H1 (cell line): ENCODE measurements around the gene HCK. TPM values are rescaled to one million over a fixed set of nuclear protein-coding genes. Genes with fewer than 3 reads are reported as not detected.
A peak's percentile ranks its signal among the peaks of the same experiment; 100 is the strongest.

ENCODE experiments used
- CTCF ChIA-PET: fragments of 300-600 bp; sonication (Branson Sonifier 250); formaldehyde crosslinking; loops from one replicate; lab custom pipeline; 2021; ENCODE audit not compliant: partially characterized antibody; lab: Charles Lee
- POLR2A ChIA-PET: fragments of 300-600 bp; sonication (Branson Sonifier 250); formaldehyde crosslinking; loops from one replicate; lab custom pipeline; 2021; ENCODE audit warnings: inconsistent platforms; ENCODE audit not compliant: partially characterized antibody; lab: Charles Lee
- DNase-seq, 2 experiments: peaks; one replicate each; pipeline versions ENCODE4 v3.0.0 to v3.0.0-alpha.2; 2010 to 2022; ENCODE audit warnings: low spot score in 2 of 2, low read depth in 1 of 2, mixed read lengths in 1 of 2
- FAIRE-seq: peaks from 2 replicates; lab custom pipeline; 2011; peaks lifted over from hg19 to GRCh38; lab: Jason Lieb, UNC
- H2AFZ ChIP-seq: 2 replicates; pipeline ENCODE4 v1.8.1; 2012; ENCODE audit warnings: low read length, inconsistent platforms
- H2AK5ac ChIP-seq: 2 replicates; pipeline ENCODE4 v1.6.1; 2013; ENCODE audit warnings: low read depth, low read length
- H2BK120ac ChIP-seq: replicated peaks from 2 replicates; pipeline ENCODE3; 2013; ENCODE audit warnings: low read depth, low read length, inconsistent platforms
- H2BK12ac ChIP-seq: 2 replicates; pipeline ENCODE4 v1.6.1; 2013; ENCODE audit warnings: low read depth, low read length
- H2BK15ac ChIP-seq: 2 replicates; pipeline ENCODE4 v1.6.1; 2013; ENCODE audit warnings: low read length
- H2BK20ac ChIP-seq: 2 replicates; pipeline ENCODE4 v1.6.1; 2013; ENCODE audit warnings: low read length
- H2BK5ac ChIP-seq: 2 replicates; pipeline ENCODE4 v1.6.1; 2013; ENCODE audit warnings: low read depth, low read length
- H3K14ac ChIP-seq: 2 replicates; pipeline ENCODE4 v1.6.1; 2013; ENCODE audit warnings: inconsistent platforms; ENCODE audit not compliant: insufficient read length
- H3K18ac ChIP-seq: 2 replicates; pipeline ENCODE4 v1.6.1; 2013; ENCODE audit warnings: low read length; ENCODE audit errors: extremely low read depth
- H3K23ac ChIP-seq: 2 replicates; pipeline ENCODE4 v1.6.1; 2013; ENCODE audit warnings: inconsistent platforms; ENCODE audit not compliant: insufficient read length
- H3K23me2 ChIP-seq: 2 replicates; pipeline ENCODE4 v1.6.1; 2013; ENCODE audit warnings: low read depth, low read length
- H3K27ac ChIP-seq: 2 replicates; pipeline ENCODE4 v1.6.1; 2011; ENCODE audit warnings: low read depth, low read length, inconsistent platforms
- H3K27me3 ChIP-seq, 4 experiments: replicated peaks in 1 of 4; 1 replicate in 1 of 4; 2 replicates in 3 of 4; pipeline versions ENCODE4 v1.6.1 to v1.8.1; 2011 to 2013; ENCODE audit warnings: low read length in 3 of 4, mild to moderate bottlenecking in 3 of 4, inconsistent platforms in 2 of 4, mixed read lengths in 2 of 4, moderate library complexity in 1 of 4; ENCODE audit not compliant: control insufficient read depth in 3 of 4, insufficient read depth in 3 of 4; ENCODE audit errors: extremely low read depth in 1 of 4
- H3K36me3 ChIP-seq, 4 experiments: 2 replicates each; pipeline versions ENCODE4 v1.6.1 to v1.8.1; 2011 to 2013; ENCODE audit warnings: mild to moderate bottlenecking in 4 of 4, low read length in 3 of 4, moderate library complexity in 2 of 4, control low read depth in 1 of 4, inconsistent platforms in 1 of 4; ENCODE audit not compliant: insufficient read depth in 4 of 4, control insufficient read depth in 2 of 4
- H3K4ac ChIP-seq: replicated peaks from 2 replicates; pipeline ENCODE3; 2013; ENCODE audit warnings: low read length, low read depth, mixed read lengths, inconsistent platforms; ENCODE audit not compliant: insufficient read length
- H3K4me1 ChIP-seq, 4 experiments: replicated peaks in 1 of 4; 1 replicate in 1 of 4; 2 replicates in 3 of 4; pipeline versions ENCODE4 v1.6.1 to v1.8.1; 2011 to 2013; ENCODE audit warnings: low read length in 3 of 4, inconsistent platforms in 2 of 4, mixed read lengths in 1 of 4; ENCODE audit not compliant: insufficient read depth in 4 of 4, control insufficient read depth in 3 of 4
- H3K4me2 ChIP-seq, 2 experiments: 2 replicates each; pipeline versions ENCODE4 v1.6.1 to v1.8.1; 2011 to 2013; ENCODE audit warnings: low read depth in 2 of 2, low read length in 2 of 2, control low read depth in 1 of 2, inconsistent platforms in 1 of 2, mild to moderate bottlenecking in 1 of 2; ENCODE audit not compliant: insufficient read depth in 1 of 2
- H3K4me3 ChIP-seq, 4 experiments: fragments of 200-600, 300-600 bp in 1 of 4; sonication (generic), shearing (Covaris generic), sonication (Bioruptor Twin) in 1 of 4; 2 replicates each; pipeline versions ENCODE4 v1.5.1 to v1.8.1; 2011 to 2016; ENCODE audit warnings: low read length in 4 of 4, low read depth in 3 of 4, control low read depth in 2 of 4, inconsistent platforms in 2 of 4, mild to moderate bottlenecking in 2 of 4, mixed read lengths in 1 of 4, moderate library complexity in 1 of 4; ENCODE audit not compliant: insufficient read depth in 2 of 4; ENCODE audit errors: extremely low read depth in 1 of 4
- H3K56ac ChIP-seq: replicated peaks from 2 replicates; pipeline ENCODE3; 2013; ENCODE audit warnings: low read depth, mild to moderate bottlenecking, mixed read lengths, low read length, inconsistent platforms; ENCODE audit not compliant: insufficient read length
- H3K79me1 ChIP-seq: 2 replicates; pipeline ENCODE4 v1.6.1; 2013; ENCODE audit warnings: low read depth, low read length, control low read depth
- H3K79me2 ChIP-seq, 2 experiments: 2 replicates each; pipeline versions ENCODE4 v1.6.1 to v1.8.1; 2012 to 2013; ENCODE audit warnings: low read length in 2 of 2, mild to moderate bottlenecking in 2 of 2, inconsistent platforms in 1 of 2; ENCODE audit not compliant: insufficient read depth in 2 of 2, control insufficient read depth in 1 of 2
- H3K9ac ChIP-seq, 4 experiments: replicated peaks in 1 of 4; 1 replicate in 1 of 4; 2 replicates in 3 of 4; pipeline versions ENCODE4 v1.6.1 to v1.8.1; 2011 to 2013; ENCODE audit warnings: low read depth in 3 of 4, low read length in 3 of 4, control low read depth in 2 of 4, mild to moderate bottlenecking in 2 of 4, moderate library complexity in 2 of 4, inconsistent platforms in 1 of 4; ENCODE audit errors: extremely low read depth in 1 of 4
- H3K9me3 ChIP-seq, 2 experiments: 2 replicates each; pipeline versions ENCODE4 v1.6.1 to v1.8.1; 2012 to 2013; ENCODE audit warnings: mild to moderate bottlenecking in 2 of 2, moderate library complexity in 2 of 2, control low read depth in 1 of 2, inconsistent platforms in 1 of 2, low read depth in 1 of 2, low read length in 1 of 2, mixed read lengths in 1 of 2; ENCODE audit not compliant: insufficient read depth in 2 of 2
- H4K20me1 ChIP-seq, 2 experiments: replicated peaks in 1 of 2; 2 replicates each; pipeline versions ENCODE3 to v1.8.1; 2011 to 2013; ENCODE audit warnings: inconsistent platforms in 2 of 2, low read length in 2 of 2, mild to moderate bottlenecking in 1 of 2; ENCODE audit not compliant: insufficient read depth in 2 of 2, control insufficient read depth in 1 of 2
- H4K5ac ChIP-seq: 2 replicates; pipeline ENCODE4 v1.6.1; 2013; ENCODE audit warnings: low read length, low read depth, mixed read lengths, inconsistent platforms; ENCODE audit not compliant: insufficient read length
- H4K8ac ChIP-seq: 2 replicates; pipeline ENCODE4 v1.8.0; 2013; ENCODE audit warnings: mild to moderate bottlenecking, moderate library complexity, low read length, inconsistent platforms; ENCODE audit not compliant: insufficient read depth; ENCODE audit errors: extremely low read depth
- H4K91ac ChIP-seq: replicated peaks from 2 replicates; pipeline ENCODE3; 2013; ENCODE audit warnings: low read length, mixed read lengths, inconsistent platforms; ENCODE audit not compliant: insufficient read length
- KDM1A ChIP-seq: fragments of 200-600, 300-600 bp; sonication (generic); IDR thresholded peaks from 2 replicates; pipeline ENCODE4 v1.7.1; 2016; ENCODE audit warnings: mild to moderate bottlenecking, low read length, borderline replicate concordance
- MAFK ChIP-seq: IDR thresholded peaks from 2 replicates; pipeline ENCODE4 v1.6.1; 2012; ENCODE audit warnings: low read depth, mild to moderate bottlenecking, improper control_type of control experiment, low read length
- POU5F1 ChIP-seq: IDR thresholded peaks from 2 replicates; pipeline ENCODE4 v1.6.1; 2011; ENCODE audit warnings: low read depth, mild to moderate bottlenecking, low read length, moderate library complexity
- WGBS, 2 experiments: shearing (Covaris generic) in 1 of 2; methylation state at CpG; one replicate each; pipeline versions ENCODE4 v1.1.6 to v1.1.7; 2013 to 2015; ENCODE audit warnings: low lambda C conversion rate in 2 of 2, mixed read lengths in 2 of 2, inconsistent platforms in 1 of 2, low coverage in 1 of 2, missing lambda C conversion rate in 1 of 2; ENCODE audit not compliant: insufficient replicate concordance in 2 of 2, insufficient coverage in 1 of 2, insufficient read length in 1 of 2; ENCODE audit errors: extremely low coverage in 1 of 2, missing lambda C conversion rate in 1 of 2; 5-methylcytosine and 5-hydroxymethylcytosine counted together
- polyA plus RNA-seq, 7 experiments: library from polyadenylated mRNA; depleted of rRNA in 3 of 7; stranded (reverse) in 5 of 7; unstranded in 2 of 7; fragments of >200 nt in 5 of 7; fragments of 200-250 nt in 2 of 7; gene quantifications; 1 replicate in 5 of 7; 2 replicates in 1 of 7; 4 replicates in 1 of 7; pipeline versions ENCODE4 v1.2.1 to v1.2.3, GENCODE V29; 2011 to 2013; ENCODE audit warnings: missing spikeins in 2 of 7, mixed read lengths in 2 of 7
- total RNA-seq: library from RNA; stranded (reverse); fragmentation: NEBNext Ultra II Directional; extraction: Animal tissue kit (Norgen Biotek cat#: 25700); gene quantifications from 2 replicates; pipeline ENCODE4 v1.2.1, GENCODE V29; 2021

HCK gene
- total and polyA plus RNA-seq, 2 of the 8 experiments (the other 6 are each of a cell fraction or from before 2014, with no cell fraction given) = 0.37 to 4.3 TPM

DNA sequence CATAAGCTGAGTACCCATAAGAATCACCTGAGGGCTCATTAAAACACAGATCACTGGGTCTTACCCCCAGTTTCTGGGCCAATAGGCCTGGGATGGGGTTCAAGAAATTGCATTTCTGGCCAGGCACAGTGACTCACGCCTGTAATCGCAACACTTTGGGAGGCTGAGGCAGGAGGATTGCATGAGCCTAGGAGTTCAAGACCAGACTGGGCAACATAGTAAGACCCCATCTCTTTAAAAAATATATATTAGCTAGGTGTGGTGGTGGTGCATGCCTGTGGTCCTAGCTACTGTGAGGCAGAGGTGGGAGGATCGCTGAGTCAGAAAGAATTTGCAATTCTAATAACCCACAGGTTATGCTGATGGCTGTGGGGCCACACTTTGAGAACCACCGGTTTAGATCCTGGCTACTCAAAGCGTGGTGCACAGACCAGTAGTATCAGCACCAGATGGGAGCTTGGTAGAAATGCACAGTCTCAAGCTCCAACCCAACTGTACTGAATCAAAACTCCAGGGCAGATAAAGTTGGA is 39.8 kb upstream of the HCK start:
- Histone ChIP-seq H3K56ac (no peak overlapping the region), H3K27ac (no peak overlapping the region), H4K8ac (no peak overlapping the region), H2AFZ (0 out of 2 replicates have a peak overlapping the region, but pooled peaks have one; percentile 1), H2BK12ac (no peak overlapping the region), H3K14ac (no peak overlapping the region), H2BK5ac (no peak overlapping the region), H4K5ac (no peak overlapping the region), H3K18ac (no peak overlapping the region), H3K27me3 (peaks cover 0 to 3% (median under 1%) of the 10 kb centered on the region in 4 experiments; a peak in 2 of 7 replicates), H4K20me1 (no peaks in the 10 kb centered on the region), H3K4ac (no peak overlapping the region), H3K4me1 (peaks cover 15 to 20% (median 20%) of the 10 kb centered on the region in 4 experiments), H2BK20ac (0 out of 2 replicates have a peak overlapping the region, but pooled peaks have one; percentile 61), H3K9ac (no peak overlapping the region), H2BK15ac (peak overlapping the region; percentile 25; the same call in 1 of the 2 replicates), H2BK120ac (no peak overlapping the region), H3K9me3 (no peaks in the 10 kb centered on the region; a peak in 1 of 4 replicates), H3K79me1 (no peaks in the 10 kb centered on the region), H3K36me3 (no peaks in the 10 kb centered on the region), H3K23ac (no peak overlapping the region), H3K4me3 (no peak overlapping the region), H4K91ac (no peak overlapping the region), H3K23me2 (peaks cover 2% of the 10 kb centered on the region; the same call in 1 of the 2 replicates), H3K4me2 (peak overlapping the region in 1 of 2 experiments; percentile 10; a peak in 1 of 4 replicates), H3K79me2 (no peaks in the 10 kb centered on the region), H2AK5ac (no peak overlapping the region)
- ChIA-PET CTCF (interaction anchor here (1.1 to 3.2 kb wide), 12 partner anchors 11 to 166 kb away, joined by 3 to 16 read pairs (median 6); partner anchors contain the start of genes PDRG1 and XKR7), POLR2A (interaction anchor here (0.8 to 1.3 kb wide), 3 partner anchors 23 to 106 kb away, joined by 3 read pairs; no protein-coding TSS in a partner anchor)
- FAIRE-seq (peak; percentile 48), DNase-seq (no peak)
- WGBS, 2 experiments = 86% methylated on average over 5 of the region's 5 CpGs; no CpG with 5 or more reads in 1 of the 2 experiments
- TF ChIP-seq KDM1A (peak; percentile 81), POU5F1 (no peak), MAFK (peak; percentile 47; the same call in 1 of the 2 replicates)
